ENCODE results near the gene CBFA2T2.
"Not testable (repeated sequence)": the region's sequence is repeated elsewhere in the genome, so short reads cannot be mapped to it uniquely, and the experiment has no call there.

CBFA2T2 gene

GRCh38 chr20:33472868-33473435, 16.9 kb upstream of the CBFA2T2 start:
- no peak for DNase-seq

- no peak for DNase-seq
These were observed 15.6 kb upstream of the CBFA2T2 start for GRCh38 chr20:33474097-33474873.

DNA sequence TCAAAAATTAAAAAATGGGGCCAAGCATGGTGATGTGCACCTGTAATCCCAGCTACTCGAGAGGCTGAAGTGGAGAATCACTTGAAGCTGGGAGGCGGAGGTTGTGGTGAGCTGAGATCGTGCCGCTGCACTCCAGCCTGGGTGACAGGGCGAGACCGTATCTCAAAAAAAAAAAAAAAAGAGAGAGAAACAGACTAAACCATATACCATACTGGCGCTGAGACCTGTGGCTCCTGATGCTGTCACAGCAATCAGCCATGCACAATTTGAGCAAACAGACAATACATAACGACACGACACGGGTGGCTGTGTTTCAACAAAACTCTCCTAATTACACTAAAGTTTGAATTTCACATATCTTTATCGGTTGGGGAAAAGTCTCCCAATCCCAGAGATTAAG, 14.9 kb upstream of the CBFA2T2 start:
- no peak for DNase-seq

GRCh38 chr20:33475381-33476152, 14.3 kb upstream of the CBFA2T2 start:
- no peak for DNase-seq

GRCh38 chr20:33477386-33478234, 12.3 kb upstream of the CBFA2T2 start:
- DNase-seq = no peak

DNA sequence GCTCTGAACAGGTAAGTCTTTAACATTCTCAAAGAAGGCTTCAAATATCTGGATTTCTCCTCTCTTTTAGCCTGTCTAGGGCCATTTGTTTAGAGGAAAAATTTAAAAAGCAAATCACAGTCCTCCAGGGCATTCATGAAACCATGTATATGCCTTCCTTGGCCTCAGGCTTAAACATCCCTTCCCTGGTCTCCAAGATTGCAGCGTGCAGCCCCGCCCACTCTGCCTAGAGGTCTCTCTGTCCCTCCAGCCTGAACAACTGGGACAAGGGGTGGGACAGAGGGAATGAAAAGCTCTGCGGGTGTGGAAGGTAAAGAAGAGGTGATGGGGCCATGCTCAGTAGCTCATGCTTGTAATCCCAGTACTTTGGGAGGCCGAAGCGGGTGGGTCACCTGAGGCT, 9.8 kb upstream of the CBFA2T2 start:
- no peak for DNase-seq

- no peak for DNase-seq
These were observed 8.4 kb upstream of the CBFA2T2 start for GRCh38 chr20:33481431-33481941.

DNA sequence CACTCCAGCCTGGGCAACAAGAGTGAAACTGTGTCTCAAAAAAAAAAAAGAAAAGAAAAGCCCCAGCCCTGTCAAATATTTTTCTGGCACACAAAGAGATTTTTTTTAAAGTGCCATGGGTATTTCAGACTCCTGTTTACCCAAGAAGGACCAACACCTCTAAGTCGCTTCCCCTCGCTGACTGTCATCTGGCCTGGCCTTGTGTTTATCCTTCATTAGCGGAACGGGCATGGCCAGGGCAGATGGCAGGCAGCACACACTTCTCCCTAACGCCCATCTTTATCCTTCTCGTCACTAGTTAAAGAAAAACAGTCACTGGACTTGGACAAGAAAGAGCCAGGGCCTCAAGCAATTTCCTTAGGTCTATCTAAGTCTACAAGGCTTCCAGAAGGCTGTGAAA, 7.3 kb upstream of the CBFA2T2 start:
- DNase-seq = no peak

DNA sequence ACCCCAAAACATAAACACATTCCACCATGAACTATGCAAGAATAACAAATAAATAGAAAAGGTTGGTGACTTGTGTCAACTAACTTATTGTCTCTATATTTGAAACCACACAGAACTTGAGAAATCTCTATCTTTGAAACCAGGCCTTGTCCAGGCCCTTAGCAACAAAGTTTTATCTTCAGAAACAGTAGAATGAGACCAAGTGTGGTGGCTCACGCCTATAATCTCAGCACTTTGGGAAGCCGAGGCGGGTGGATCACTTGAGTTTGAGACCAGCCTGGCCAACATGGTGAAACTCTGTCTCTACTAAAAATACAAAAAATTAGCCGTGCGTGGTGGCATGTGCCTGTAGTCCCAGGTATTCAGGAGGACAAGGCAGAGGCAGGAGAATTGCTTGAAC, 6.7 kb upstream of the CBFA2T2 start:
- not testable (repeated sequence) for DNase-seq

GRCh38 chr20:33488201-33488600, 1.7 kb upstream of the CBFA2T2 start:
- no peak for DNase-seq

- DNase-seq = not testable (repeated sequence)
These were observed 1.0 kb upstream of the CBFA2T2 start for GRCh38 chr20:33488661-33489494.

- DNase-seq = peak; percentile 99
These were observed 337 bp upstream of the CBFA2T2 start for GRCh38 chr20:33489495-33490022.

DNA sequence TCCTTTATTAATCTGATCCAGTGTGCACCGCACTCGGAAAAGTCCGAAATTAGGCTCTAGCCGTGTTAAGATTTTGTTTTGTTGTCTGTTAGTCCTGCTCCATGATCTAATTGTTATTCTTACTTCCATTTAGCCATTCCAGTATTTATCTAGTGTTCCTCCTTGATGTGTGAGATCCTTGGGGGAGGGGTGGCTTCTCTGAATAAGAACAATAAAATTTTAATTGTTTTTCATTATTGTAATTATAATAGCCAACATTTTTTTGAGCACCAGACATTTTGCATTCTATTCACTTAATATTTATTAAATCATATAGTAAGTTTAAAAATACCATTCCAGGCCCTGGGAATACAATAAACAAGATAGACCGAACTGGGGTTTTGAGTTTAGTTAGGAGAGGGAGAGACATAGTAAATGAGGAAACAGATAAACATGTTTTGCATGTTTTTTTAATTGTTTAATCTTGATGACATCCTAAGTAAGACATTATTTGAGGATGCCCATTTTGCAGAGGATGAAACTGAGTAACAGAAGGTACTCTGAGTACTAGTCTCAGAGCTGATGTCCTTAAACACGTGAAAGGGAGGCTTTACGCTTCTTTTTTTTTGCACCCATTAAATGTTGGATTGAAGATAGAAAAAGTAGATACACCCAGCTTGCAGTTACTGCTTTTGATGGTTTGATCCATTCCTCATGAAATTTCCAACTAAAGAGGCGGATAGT, 1.2 kb downstream of the CBFA2T2 start:
- DNase-seq = no peak

- no peak for DNase-seq
These were observed 3.3 kb downstream of the CBFA2T2 start for GRCh38 chr20:33493076-33493766.

GRCh38 chr20:33496776-33497175, 6.9 kb downstream of the CBFA2T2 start:
- DNase-seq = not testable (repeated sequence)

GRCh38 chr20:33499355-33499754, 9.5 kb downstream of the CBFA2T2 start:
- DNase-seq = no peak

DNA sequence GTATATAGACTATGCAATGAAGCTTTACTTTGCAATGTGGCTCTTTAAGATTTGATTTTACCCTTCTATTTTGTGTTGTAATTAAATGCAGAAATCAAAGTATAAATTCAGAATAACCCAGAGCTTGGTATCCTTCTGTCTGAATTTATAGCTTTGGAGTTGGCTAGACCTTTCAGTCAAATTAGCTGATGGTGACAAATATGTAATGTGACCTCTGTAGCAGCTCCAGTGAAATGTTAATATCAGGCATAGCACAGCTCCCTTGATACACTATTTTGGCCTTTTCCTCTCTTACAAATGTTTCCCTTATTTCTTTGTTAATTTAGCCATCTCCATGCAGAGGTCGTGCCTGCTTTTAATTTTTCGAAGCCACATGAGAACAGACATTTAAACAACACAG, 11.1 kb downstream of the CBFA2T2 start:
- DNase-seq = no peak

- DNase-seq = no peak
These were observed 13.7 kb downstream of the CBFA2T2 start for GRCh38 chr20:33503564-33503963.

DNA sequence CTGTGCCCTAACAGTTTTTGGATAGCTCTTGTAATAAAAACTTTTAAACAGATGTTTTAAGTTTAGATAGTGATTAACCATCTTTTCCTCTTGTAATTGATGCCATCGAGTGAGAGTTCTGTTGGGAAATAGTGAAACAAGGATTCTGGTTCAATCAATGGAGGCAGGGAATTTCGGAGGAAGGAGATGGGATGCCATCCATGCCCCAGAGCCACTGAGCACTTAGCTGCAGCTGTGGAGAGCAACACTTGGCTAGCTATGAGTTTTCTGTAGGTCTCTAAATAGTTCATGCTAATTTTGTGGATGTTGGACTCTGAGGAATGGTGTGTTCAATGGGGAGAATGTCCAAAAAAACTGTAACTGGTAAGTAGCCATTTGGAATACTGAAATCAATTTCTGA, 16.7 kb downstream of the CBFA2T2 start:
- no peak for DNase-seq

DNA sequence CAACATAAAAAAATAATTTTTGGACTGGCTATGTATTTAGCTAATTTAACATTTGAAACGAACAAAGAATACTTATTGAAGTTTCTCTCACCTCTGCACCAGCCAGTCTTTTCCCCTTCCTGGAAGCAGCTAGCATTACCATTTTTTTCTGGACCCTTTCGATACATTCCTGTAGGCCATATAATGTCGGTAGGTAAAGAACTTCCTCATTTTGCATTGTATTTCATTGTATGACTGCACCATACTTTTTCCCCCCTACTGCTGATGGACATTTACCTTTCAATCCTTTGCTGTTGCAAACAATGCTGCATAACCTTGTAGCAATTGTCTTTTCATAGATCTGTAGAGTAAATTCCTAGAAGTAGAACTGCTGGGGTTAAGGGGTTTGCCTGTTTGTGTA, 17.6 kb downstream of the CBFA2T2 start:
- DNase-seq = no peak

Measured in CD4-positive, alpha-beta T cell treated with Interleukin-10 for 1 hour (primary cell).